Measurements from ENCODE around the gene ANAPC15.
"Not testable (repeated sequence)": the region's sequence is repeated elsewhere in the genome, so short reads cannot be mapped to it uniquely, and the experiment has no call there.

Gene ANAPC15

GRCh38 chr11:72112143-72112977 is at the start of gene ANAPC15:
Gene ANAPC15 (minus strand): TSS chr11:72112695. CDS start chr11:72111276, 1,419 bp downstream.
- in situ Hi-C loops (cut with MboI; ENCODE audit: low sequenced_read_pairs): no loop called here

GRCh38 chr11:72160319-72160718 is 47.8 kb upstream of the ANAPC15 start:
- in situ Hi-C loops (cut with MboI; ENCODE audit: low sequenced_read_pairs): loop anchor here (25.0 kb wide), 1 partner anchor 348 kb away; no protein-coding TSS in a partner anchor

- in situ Hi-C loops (cut with MboI; ENCODE audit: low sequenced_read_pairs): loop anchor here (25.0 kb wide), 1 partner anchor 345 kb away; no protein-coding TSS in a partner anchor
These were observed 44.6 kb upstream of the ANAPC15 start for GRCh38 chr11:72157131-72157530.

GRCh38 chr11:72155751-72156150 is 43.3 kb upstream of the ANAPC15 start:
- in situ Hi-C loops (cut with MboI; ENCODE audit: low sequenced_read_pairs): loop anchor here (25.0 kb wide), 1 partner anchor 343 kb away; no protein-coding TSS in a partner anchor

- in situ Hi-C loops (cut with MboI; ENCODE audit: low sequenced_read_pairs): loop anchor here (25.0 kb wide), 1 partner anchor 343 kb away; no protein-coding TSS in a partner anchor
These were observed 42.3 kb upstream of the ANAPC15 start for GRCh38 chr11:72154816-72155215.

GRCh38 chr11:72153874-72154273 is 41.4 kb upstream of the ANAPC15 start:
- in situ Hi-C loops (cut with MboI; ENCODE audit: low sequenced_read_pairs): loop anchor here (25.0 kb wide), 1 partner anchor 342 kb away; no protein-coding TSS in a partner anchor

- in situ Hi-C loops (cut with MboI; ENCODE audit: low sequenced_read_pairs): loop anchor here (25.0 kb wide), 1 partner anchor 339 kb away; no protein-coding TSS in a partner anchor
These were observed 38.4 kb upstream of the ANAPC15 start for GRCh38 chr11:72150882-72151281.

- in situ Hi-C loops (cut with MboI; ENCODE audit: low sequenced_read_pairs): loop anchor here (10.0 kb wide), 1 partner anchor 112 kb away; no protein-coding TSS in a partner anchor
These were observed 34.1 kb upstream of the ANAPC15 start for GRCh38 chr11:72146625-72147024.

- in situ Hi-C loops (cut with MboI; ENCODE audit: low sequenced_read_pairs): loop anchor here (10.0 kb wide), 1 partner anchor 110 kb away; no protein-coding TSS in a partner anchor
These were observed 32.5 kb upstream of the ANAPC15 start for GRCh38 chr11:72144807-72145565.

- in situ Hi-C loops (cut with MboI; ENCODE audit: low sequenced_read_pairs): loop anchor here (10.0 kb wide), 1 partner anchor 108 kb away; no protein-coding TSS in a partner anchor
These were observed 30.0 kb upstream of the ANAPC15 start for GRCh38 chr11:72142543-72142942.

GRCh38 chr11:72142086-72142485 is 29.6 kb upstream of the ANAPC15 start:
- in situ Hi-C loops (cut with MboI; ENCODE audit: low sequenced_read_pairs): loop anchor here (10.0 kb wide), 1 partner anchor 107 kb away; no protein-coding TSS in a partner anchor

GRCh38 chr11:72141066-72141465 is 28.6 kb upstream of the ANAPC15 start:
- in situ Hi-C loops (cut with MboI; ENCODE audit: low sequenced_read_pairs): loop anchor here (10.0 kb wide), 1 partner anchor 106 kb away; no protein-coding TSS in a partner anchor

GRCh38 chr11:72140661-72141060 is 28.2 kb upstream of the ANAPC15 start:
- in situ Hi-C loops (cut with MboI; ENCODE audit: low sequenced_read_pairs): loop anchor here (10.0 kb wide), 1 partner anchor 106 kb away; no protein-coding TSS in a partner anchor

GRCh38 chr11:72139500-72139899 is 27.0 kb upstream of the ANAPC15 start:
- in situ Hi-C loops (cut with MboI; ENCODE audit: low sequenced_read_pairs): no loop called here

GRCh38 chr11:72138821-72139390 is 26.4 kb upstream of the ANAPC15 start:
- in situ Hi-C loops (cut with MboI; ENCODE audit: low sequenced_read_pairs): no loop called here

- in situ Hi-C loops (cut with MboI; ENCODE audit: low sequenced_read_pairs): no loop called here
These were observed 24.3 kb upstream of the ANAPC15 start for GRCh38 chr11:72136684-72137262.

GRCh38 chr11:72135891-72136683 is 23.6 kb upstream of the ANAPC15 start:
- in situ Hi-C loops (cut with MboI; ENCODE audit: low sequenced_read_pairs): no loop called here

- in situ Hi-C loops (cut with MboI; ENCODE audit: low sequenced_read_pairs): not testable (repeated sequence)
These were observed 23.0 kb upstream of the ANAPC15 start, which contains the start of gene FOLR3 for GRCh38 chr11:72135473-72135872. Gene FOLR3 (plus strand): TSS chr11:72135725. CDS start chr11:72135953, 228 bp downstream.

- in situ Hi-C loops (cut with MboI; ENCODE audit: low sequenced_read_pairs): no loop called here
These were observed 20.2 kb upstream of the ANAPC15 start for GRCh38 chr11:72132646-72133045.

All from HL-60/S4 (cell line).